Fibroblast of upper back skin (primary cell): Measurements from ENCODE around the gene RAD51B.
A peak's percentile ranks its signal among the peaks of the same experiment; 100 is the strongest.

ENCODE experiments used
- DNase-seq: peaks from one replicate; pipeline ENCODE4 v3.0.0-alpha.2; 2013

Gene RAD51B

GRCh38 chr14:68772761-68773381 is 953.3 kb downstream of the RAD51B start:
- no peak for DNase-seq

- DNase-seq, result peak; percentile 31
These were observed 955.4 kb downstream of the RAD51B start for GRCh38 chr14:68774771-68775613.

- DNase-seq, result no peak
These were observed 956.1 kb downstream of the RAD51B start for GRCh38 chr14:68775614-68776126.

- no peak for DNase-seq
These were observed 958.1 kb downstream of the RAD51B start for GRCh38 chr14:68777644-68778043.
